GM18517 (cell line): ENCODE data around the gene BNIP5.

Experiments used
- ATAC-seq: cut with Tn5 transposase; IDR thresholded peaks from one replicate; pipeline ENCODE4 v1.9.1; 2021; ENCODE audit warnings: mild to moderate bottlenecking, moderate library complexity; ENCODE audit not compliant: unreplicated experiment

The BNIP5 gene

DNA sequence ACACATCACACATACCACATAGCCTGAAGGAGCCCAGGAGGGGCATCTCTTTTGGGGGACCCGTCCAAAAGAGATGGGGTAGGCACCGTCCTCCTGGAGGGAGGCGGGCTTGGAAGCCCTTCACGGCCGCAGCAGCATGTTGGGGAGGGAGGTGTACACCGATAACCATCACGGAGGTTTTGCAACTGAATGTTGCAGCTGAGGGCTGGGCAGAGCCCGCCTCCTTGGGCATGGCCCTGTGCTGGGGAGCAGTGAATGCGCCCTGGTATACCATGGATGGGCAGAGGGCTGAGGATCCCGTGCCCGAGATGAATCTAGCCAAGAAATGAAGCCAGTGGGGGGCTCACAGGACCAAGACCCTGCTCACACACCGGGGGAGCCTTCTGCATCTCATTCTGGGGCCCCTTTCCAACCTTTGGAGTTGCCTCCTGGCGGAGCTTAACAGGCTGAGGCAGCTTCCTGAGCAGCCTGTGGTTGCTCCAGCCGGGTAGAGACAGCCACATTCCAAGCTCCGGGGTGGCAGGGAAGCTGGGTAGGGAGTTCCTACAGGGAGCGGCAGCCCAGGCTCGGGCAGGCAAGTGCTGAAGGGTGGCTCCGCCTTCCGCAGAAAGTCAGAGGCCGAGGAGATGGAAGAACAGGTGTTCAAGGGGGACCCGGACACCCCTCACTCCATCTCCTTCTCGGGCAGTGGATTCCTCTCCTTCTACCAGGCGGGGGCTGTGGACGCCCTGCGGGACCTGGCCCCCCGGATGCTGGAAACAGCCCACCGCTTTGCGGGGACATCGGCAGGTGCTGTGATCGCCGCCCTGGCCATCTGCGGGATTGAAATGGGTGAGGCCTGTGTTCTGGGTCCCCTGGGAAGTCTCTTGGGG, 66.6 kb downstream of the BNIP5 start, which contains the start of gene PNPLA1:
Gene PNPLA1, plus strand, starts transcription at position 227 of the 872 bp plus-strand sequence. Its CDS starts 400 bp downstream, at position 627.
- ATAC-seq, result no peak

- no peak for ATAC-seq
Measured at GRCh38 chr6:36268478-36269275, 68.0 kb downstream of the BNIP5 start.

DNA sequence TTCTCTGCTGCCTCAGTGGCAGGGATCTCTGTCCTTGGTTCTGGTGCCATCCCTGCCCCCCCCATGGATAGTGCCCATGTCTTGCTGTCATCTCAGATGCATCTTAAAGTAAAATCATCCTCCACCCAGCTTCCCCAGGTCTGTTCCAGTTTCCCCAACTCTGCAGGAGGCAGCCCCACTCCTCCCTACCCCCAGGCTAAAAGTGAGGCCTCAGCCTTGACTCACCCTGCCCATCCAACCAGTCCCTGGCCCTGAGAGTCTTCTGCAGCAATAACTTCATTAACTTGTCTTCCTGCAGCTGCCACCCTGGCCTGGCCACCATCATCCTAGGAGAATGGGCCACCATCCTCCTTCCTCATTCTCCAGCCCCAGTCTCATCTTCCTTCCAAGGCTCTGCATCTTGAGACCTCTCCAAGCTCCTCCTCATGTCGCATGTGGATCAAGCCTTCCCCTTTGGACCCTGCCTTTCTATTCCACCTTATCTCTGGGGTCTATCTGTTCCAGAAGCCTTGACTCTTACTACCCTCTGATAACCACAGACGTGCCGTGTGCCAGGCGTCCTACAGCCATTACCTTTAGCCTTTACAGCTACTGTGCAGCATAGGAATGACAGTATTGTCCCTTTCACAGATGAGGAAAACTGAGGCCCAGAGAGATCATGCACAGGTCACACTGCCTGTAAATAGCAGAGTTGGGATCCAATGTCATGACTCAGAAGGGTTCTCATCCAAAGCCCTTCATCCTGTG, 68.8 kb downstream of the BNIP5 start:
- no peak for ATAC-seq

- ATAC-seq, result no peak
Measured at GRCh38 chr6:36266913-36267644, 69.6 kb downstream of the BNIP5 start.
